Measurements from ENCODE around the gene ING4. TPM values are rescaled to one million over a fixed set of nuclear protein-coding genes. Genes with fewer than 3 reads are reported as not detected.

Gene ING4
- total RNA-seq, 1 donor from 2014 or later: 135 TPM

DNA sequence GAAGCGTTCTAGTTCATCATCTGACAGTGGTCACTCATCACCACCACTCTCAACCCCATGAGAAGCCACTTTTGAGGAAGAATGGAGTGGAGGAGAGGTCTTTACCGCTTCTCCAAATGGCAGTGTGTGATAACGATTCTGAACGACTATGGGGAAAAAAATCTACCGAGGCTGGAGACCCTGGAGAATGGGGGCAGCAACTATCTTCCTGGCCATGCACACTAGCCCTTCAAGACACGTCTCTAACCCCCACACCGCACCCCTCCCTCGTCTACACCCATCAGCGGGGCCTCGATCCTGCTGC, 365 bp downstream of the ING4 start:
- Histone ChIP-seq H2AFZ (replicated peaks) (peak overlapping the region; percentile 77), H3K9ac (peak overlapping the region; percentile 89), H4K20me1 (ENCODE audit: low read depth) (no peaks in the 10 kb centered on the region), H3K79me2 (ENCODE audit: low read depth) (peaks cover 53% of the 10 kb centered on the region), H3K9me3 (ENCODE audit: low read depth) (no peaks in the 10 kb centered on the region), H3K4me1 (peaks cover 6% of the 10 kb centered on the region), H3K4me3 (peak overlapping the region; percentile 79), H3K4me2 (peak overlapping the region; percentile 98), H3F3A (ENCODE audit: low read depth) (peaks cover 28% of the 10 kb centered on the region), H3K36me3 (no peaks in the 10 kb centered on the region), H3K27ac (peak overlapping the region; percentile 23), H3K27me3 (no peaks in the 10 kb centered on the region)
- Mint-ChIP-seq H3K36me3 (peaks cover 11% of the 10 kb centered on the region), H3K27ac (peak overlapping the region; percentile 98), H3K4me1 (peaks cover 14% of the 10 kb centered on the region), H3K27me3 (ENCODE audit: insufficient read depth, low read depth) (peaks cover 7% of the 10 kb centered on the region), H3K4me3 (peak overlapping the region; percentile 97), H3K9me3 (no peaks in the 10 kb centered on the region)
- TF ChIP-seq EZH2 (IDR thresholded peaks at IDR 0.05) (no peak), EZH2phosphoT487 (IDR thresholded peaks at IDR 0.05) (no peak)
- TF ChIP-seq, protein P1, sequence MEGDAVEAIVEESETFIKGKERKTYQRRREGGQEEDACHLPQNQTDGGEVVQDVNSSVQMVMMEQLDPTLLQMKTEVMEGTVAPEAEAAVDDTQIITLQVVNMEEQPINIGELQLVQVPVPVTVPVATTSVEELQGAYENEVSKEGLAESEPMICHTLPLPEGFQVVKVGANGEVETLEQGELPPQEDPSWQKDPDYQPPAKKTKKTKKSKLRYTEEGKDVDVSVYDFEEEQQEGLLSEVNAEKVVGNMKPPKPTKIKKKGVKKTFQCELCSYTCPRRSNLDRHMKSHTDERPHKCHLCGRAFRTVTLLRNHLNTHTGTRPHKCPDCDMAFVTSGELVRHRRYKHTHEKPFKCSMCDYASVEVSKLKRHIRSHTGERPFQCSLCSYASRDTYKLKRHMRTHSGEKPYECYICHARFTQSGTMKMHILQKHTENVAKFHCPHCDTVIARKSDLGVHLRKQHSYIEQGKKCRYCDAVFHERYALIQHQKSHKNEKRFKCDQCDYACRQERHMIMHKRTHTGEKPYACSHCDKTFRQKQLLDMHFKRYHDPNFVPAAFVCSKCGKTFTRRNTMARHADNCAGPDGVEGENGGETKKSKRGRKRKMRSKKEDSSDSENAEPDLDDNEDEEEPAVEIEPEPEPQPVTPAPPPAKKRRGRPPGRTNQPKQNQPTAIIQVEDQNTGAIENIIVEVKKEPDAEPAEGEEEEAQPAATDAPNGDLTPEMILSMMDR (IDR thresholded peaks at IDR 0.05): no peak
- no peak for DNase-seq (ENCODE audit: low spot score)

- no peak for TF ChIP-seq EZH2 (IDR thresholded peaks at IDR 0.05)
- TF ChIP-seq, protein P1 (IDR thresholded peaks at IDR 0.05): no peak
- H3K4me3 Mint-ChIP-seq: no peak overlapping the region
- H4K20me1 ChIP-seq (ENCODE audit: low read depth): no peaks in the 10 kb centered on the region
- no peak overlapping the region for H3K4me3 ChIP-seq
- no peaks in the 10 kb centered on the region for H3K4me1 ChIP-seq
- no peak for DNase-seq (ENCODE audit: low spot score)
- H3K9me3 ChIP-seq (ENCODE audit: low read depth): no peaks in the 10 kb centered on the region
- peaks cover 18% of the 10 kb centered on the region for H3K79me2 ChIP-seq (ENCODE audit: low read depth)
- no peaks in the 10 kb centered on the region for H3K9me3 Mint-ChIP-seq
- H3K27me3 Mint-ChIP-seq (ENCODE audit: insufficient read depth, low read depth): peaks cover 3% of the 10 kb centered on the region
- H3K4me1 Mint-ChIP-seq: no peaks in the 10 kb centered on the region
- no peak overlapping the region for H3K27ac ChIP-seq
- no peak overlapping the region for H2AFZ ChIP-seq (replicated peaks)
- H3K27ac Mint-ChIP-seq: no peak overlapping the region
- H3K36me3 ChIP-seq: no peaks in the 10 kb centered on the region
- peaks cover 34% of the 10 kb centered on the region for H3K36me3 Mint-ChIP-seq
- H3K9ac ChIP-seq: peak overlapping the region; percentile 3
- H3F3A ChIP-seq (ENCODE audit: low read depth): no peaks in the 10 kb centered on the region
- no peak overlapping the region for H3K4me2 ChIP-seq
- H3K27me3 ChIP-seq: no peaks in the 10 kb centered on the region
Observed at GRCh38 chr12:6653987-6654386, 8.9 kb downstream of the ING4 start.

DNA sequence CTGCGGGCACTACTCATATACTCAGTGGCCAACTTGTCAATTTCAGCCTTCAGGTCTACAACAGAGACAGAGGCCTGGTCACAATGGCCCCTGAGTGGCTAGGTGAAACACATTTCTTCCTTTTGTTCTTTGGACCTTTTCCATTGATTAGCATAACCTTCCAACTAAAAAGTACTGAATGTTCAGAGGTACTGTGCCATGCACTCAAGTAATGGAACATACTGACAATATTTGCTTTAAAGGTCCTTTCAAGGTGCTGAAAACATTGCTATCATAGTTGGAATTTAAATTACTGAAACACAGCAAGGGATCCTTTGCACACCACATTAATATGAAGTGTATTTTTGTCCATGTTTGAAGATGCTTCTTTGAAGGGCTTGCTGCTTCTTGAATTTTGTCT, 9.6 kb downstream of the ING4 start:
- no peak for TF ChIP-seq EZH2 (IDR thresholded peaks at IDR 0.05)
- no peak for TF ChIP-seq EZH2phosphoT487 (IDR thresholded peaks at IDR 0.05)
- H3K9me3 Mint-ChIP-seq: no peaks in the 10 kb centered on the region
- peaks cover 12% of the 10 kb centered on the region for H3K79me2 ChIP-seq (ENCODE audit: low read depth)

DNA sequence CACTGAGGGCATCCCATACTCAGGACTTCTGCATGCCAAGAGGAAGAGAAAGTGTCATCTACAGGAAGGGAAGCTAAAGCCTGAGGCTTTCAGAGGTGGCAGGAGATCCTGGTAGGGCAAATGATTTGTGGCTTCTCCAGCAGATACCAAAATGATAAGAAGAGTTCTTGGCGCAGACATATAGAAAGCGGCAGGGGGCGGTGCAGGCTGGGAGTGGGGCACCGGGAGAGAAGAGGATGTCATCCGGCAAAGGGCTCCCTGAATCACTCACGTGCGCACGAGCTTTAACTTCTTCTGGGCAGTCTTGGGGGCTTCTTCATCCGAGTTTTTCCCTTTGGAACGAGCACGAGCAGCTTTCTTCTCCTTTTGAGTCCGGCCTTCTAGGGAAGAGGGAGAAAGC, 10.5 kb downstream of the ING4 start:
- no peak for TF ChIP-seq EZH2 (IDR thresholded peaks at IDR 0.05)
- TF ChIP-seq EZH2phosphoT487 (IDR thresholded peaks at IDR 0.05): no peak
- TF ChIP-seq, protein P1 (IDR thresholded peaks at IDR 0.05): no peak

More for the DNA sequence above, 9.6 kb downstream of the ING4 start:
- no peak overlapping the region for H3K4me2 ChIP-seq
- Mint-ChIP-seq H3K36me3 (peaks cover 31% of the 10 kb centered on the region), H3K27ac (no peak overlapping the region), H3K27me3 (ENCODE audit: insufficient read depth, low read depth) (no peaks in the 10 kb centered on the region), H3K4me1 (no peaks in the 10 kb centered on the region), H3K4me3 (no peak overlapping the region)
- no peak overlapping the region for H3K4me3 ChIP-seq
- H3K9ac ChIP-seq: no peak overlapping the region
- H2AFZ ChIP-seq (replicated peaks): no peak overlapping the region
- no peaks in the 10 kb centered on the region for H3F3A ChIP-seq (ENCODE audit: low read depth)
- H3K9me3 ChIP-seq (ENCODE audit: low read depth): no peaks in the 10 kb centered on the region
- no peaks in the 10 kb centered on the region for H3K36me3 ChIP-seq
- no peaks in the 10 kb centered on the region for H3K4me1 ChIP-seq
- H3K27ac ChIP-seq: no peak overlapping the region
- no peaks in the 10 kb centered on the region for H3K27me3 ChIP-seq
- DNase-seq (ENCODE audit: low spot score): no peak
- H4K20me1 ChIP-seq (ENCODE audit: low read depth): no peaks in the 10 kb centered on the region

More for the DNA sequence above, 10.5 kb downstream of the ING4 start:
- Histone ChIP-seq H3K9me3 (ENCODE audit: low read depth) (no peaks in the 10 kb centered on the region), H3K4me2 (no peak overlapping the region), H3K4me1 (no peaks in the 10 kb centered on the region), H3K36me3 (no peaks in the 10 kb centered on the region), H3K4me3 (no peak overlapping the region), H3K27ac (no peak overlapping the region), H3K9ac (no peak overlapping the region), H2AFZ (replicated peaks) (no peak overlapping the region), H3K79me2 (ENCODE audit: low read depth) (peaks cover 5% of the 10 kb centered on the region), H3F3A (ENCODE audit: low read depth) (no peaks in the 10 kb centered on the region), H3K27me3 (no peaks in the 10 kb centered on the region), H4K20me1 (ENCODE audit: low read depth) (no peaks in the 10 kb centered on the region)
- no peaks in the 10 kb centered on the region for H3K4me1 Mint-ChIP-seq
- peaks cover 33% of the 10 kb centered on the region for H3K36me3 Mint-ChIP-seq
- peaks cover 2% of the 10 kb centered on the region for H3K27me3 Mint-ChIP-seq (ENCODE audit: insufficient read depth, low read depth)
- no peaks in the 10 kb centered on the region for H3K9me3 Mint-ChIP-seq
- DNase-seq (ENCODE audit: low spot score): no peak
- H3K4me3 Mint-ChIP-seq: no peak overlapping the region
- no peak overlapping the region for H3K27ac Mint-ChIP-seq

Data from neural progenitor cell (in vitro differentiated cells).